Measurements from ENCODE around the gene MUC5B.
"Not testable (repeated sequence)": the region's sequence is repeated elsewhere in the genome, so short reads cannot be mapped to it uniquely, and the experiment has no call there.

Gene MUC5B

GRCh38 chr11:1208394-1209261 is 14.2 kb upstream of the MUC5B start:
- DNase-seq (ENCODE audit: extremely low spot score) = no peak
- ChIA-PET POLR2A (no interaction called here), CTCF (interaction anchor here (0.7 kb wide), 1 partner anchor 366 kb away, joined by 4 read pairs; no protein-coding TSS in a partner anchor)
- no peak for TF ChIP-seq CTCF (IDR thresholded peaks at IDR 0.05; ENCODE audit: control extremely low read depth, extremely low read depth, low read depth, missing control alignments)

- no peak for DNase-seq (ENCODE audit: extremely low spot score)
- no peak for TF ChIP-seq CTCF (IDR thresholded peaks at IDR 0.05; ENCODE audit: control extremely low read depth, extremely low read depth, low read depth, missing control alignments)
- ChIA-PET CTCF (interaction anchor here (0.7 kb wide), 1 partner anchor 365 kb away, joined by 4 read pairs; no protein-coding TSS in a partner anchor), POLR2A (no interaction called here)
Measured at GRCh38 chr11:1209371-1210057, 13.4 kb upstream of the MUC5B start.

- no peak for DNase-seq (ENCODE audit: extremely low spot score)
- POLR2A ChIA-PET = no interaction called here
- CTCF ChIA-PET = no interaction called here
- no peak for TF ChIP-seq CTCF (IDR thresholded peaks at IDR 0.05; ENCODE audit: control extremely low read depth, extremely low read depth, low read depth, missing control alignments)
Measured at GRCh38 chr11:1211838-1212237, 11.0 kb upstream of the MUC5B start.

- DNase-seq (ENCODE audit: extremely low spot score); CTCF ChIA-PET; POLR2A ChIA-PET: not testable (repeated sequence)
Measured at GRCh38 chr11:1215826-1216225, 7.0 kb upstream of the MUC5B start.

GRCh38 chr11:1217151-1217550 is 5.7 kb upstream of the MUC5B start:
- no peak for DNase-seq (ENCODE audit: extremely low spot score)
- TF ChIP-seq CTCF (IDR thresholded peaks at IDR 0.05; ENCODE audit: control extremely low read depth, extremely low read depth, low read depth, missing control alignments) = no peak
- CTCF ChIA-PET = no interaction called here
- POLR2A ChIA-PET = no interaction called here

- ChIA-PET POLR2A (no interaction called here), CTCF (no interaction called here)
- no peak for TF ChIP-seq CTCF (IDR thresholded peaks at IDR 0.05; ENCODE audit: control extremely low read depth, extremely low read depth, low read depth, missing control alignments)
- DNase-seq (ENCODE audit: extremely low spot score) = no peak
Measured at GRCh38 chr11:1218256-1218787, 4.5 kb upstream of the MUC5B start.

All from GM10248 (cell line).